BLaER1 treated with 17β-estradiol and CSF1 and Interleukin-3, amounts not matched to agents 10 nM and 100 nM (cell line): ENCODE data around the gene SLX9.

Experiments used
- H3K27ac ChIP-seq, 11 experiments: shearing (Covaris generic); formaldehyde crosslinking; 2 replicates each; pipeline ENCODE4 v1.8.1; 2022
- H3K27me3 ChIP-seq, 11 experiments: shearing (Covaris generic); formaldehyde crosslinking; 2 replicates each; pipeline ENCODE4 v1.8.1; 2022
- H3K36me3 ChIP-seq, 11 experiments: shearing (Covaris generic); formaldehyde crosslinking; 2 replicates each; pipeline ENCODE4 v1.8.1; 2022
- H3K4me1 ChIP-seq, 10 experiments: shearing (Covaris generic); formaldehyde crosslinking; 2 replicates each; pipeline ENCODE4 v1.8.1; 2022
- H3K4me2 ChIP-seq, 11 experiments: shearing (Covaris generic); formaldehyde crosslinking; 2 replicates each; pipeline ENCODE4 v1.8.1; 2022
- H3K4me3 ChIP-seq, 10 experiments: shearing (Covaris generic); formaldehyde crosslinking; 2 replicates each; pipeline ENCODE4 v1.8.1; 2022
- H3K9ac ChIP-seq, 11 experiments: shearing (Covaris generic); formaldehyde crosslinking; 2 replicates each; pipeline ENCODE4 v1.8.1; 2022
- H3K9me3 ChIP-seq, 11 experiments: shearing (Covaris generic); formaldehyde crosslinking; replicated peaks in 1 of 11; 2 replicates each; pipeline ENCODE4 v1.8.1; 2022
- H4K20me1 ChIP-seq, 11 experiments: shearing (Covaris generic); formaldehyde crosslinking; 2 replicates each; pipeline ENCODE4 v1.8.1; 2022
- Cebpa-rat ChIP-seq, 11 experiments: shearing (Covaris generic); IDR thresholded peaks; 2 replicates each; pipeline ENCODE4 v1.8.1; 2022

SLX9 gene

GRCh38 chr21:45017039-45017960 lies 77.5 kb downstream of the SLX9 start:
- peak overlapping the region in 2 of 11 experiments; percentile 73 to 77; a peak in 3 of 22 replicates for H3K27ac ChIP-seq

GRCh38 chr21:45018131-45019075 lies 78.6 kb downstream of the SLX9 start:
- no peak for TF ChIP-seq Cebpa-rat (IDR thresholded peaks at IDR 0.05)
- Histone ChIP-seq H3K4me2 (peak overlapping the region; percentile 92 to 100 (median 99)), H3K27me3 (peaks cover 0 to 67% (median 10%) of the 10 kb centered on the region in 11 experiments; a peak in 12 of 22 replicates), H4K20me1 (peaks cover 0 to 7% (median 0%) of the 10 kb centered on the region in 11 experiments; a peak in 1 of 22 replicates), H3K4me3 (peak overlapping the region; percentile 53 to 72 (median 62)), H3K9me3 (peaks cover 8 to 20% (median 15%) of the 10 kb centered on the region in 11 experiments), H3K4me1 (peaks cover 15 to 80% (median 66%) of the 10 kb centered on the region in 10 experiments), H3K9ac (peak overlapping the region; percentile 56 to 82 (median 66); a peak in 20 of 22 replicates), H3K36me3 (peaks cover 0 to 21% (median 0%) of the 10 kb centered on the region in 11 experiments; a peak in 8 of 22 replicates), H3K27ac (peak overlapping the region in 8 of 11 experiments; percentile 48 to 77 (median 68); a peak in 16 of 22 replicates)

More at GRCh38 chr21:45017039-45017960, 77.5 kb downstream of the SLX9 start:
- TF ChIP-seq Cebpa-rat (IDR thresholded peaks at IDR 0.05), result no peak
- Histone ChIP-seq H3K9me3 (peaks cover 0 to 9% (median 4%) of the 10 kb centered on the region in 11 experiments; a peak in 13 of 22 replicates), H3K27me3 (peaks cover 0 to 78% (median 10%) of the 10 kb centered on the region in 11 experiments; a peak in 12 of 22 replicates), H3K36me3 (peaks cover 0 to 12% (median 0%) of the 10 kb centered on the region in 11 experiments; a peak in 4 of 22 replicates), H3K4me3 (peak overlapping the region; percentile 53 to 72 (median 62); a peak in 16 of 20 replicates), H3K4me1 (peaks cover 20 to 91% (median 77%) of the 10 kb centered on the region in 10 experiments), H3K9ac (peak overlapping the region in 3 of 11 experiments; percentile 81 to 82 (median 81); a peak in 6 of 22 replicates), H3K4me2 (peak overlapping the region; percentile 92 to 100 (median 99)), H4K20me1 (peaks cover 0 to 13% (median 0%) of the 10 kb centered on the region in 11 experiments; a peak in 1 of 22 replicates)

GRCh38 chr21:45019076-45019886 lies 79.5 kb downstream of the SLX9 start:
- Histone ChIP-seq H3K9me3 (peaks cover 16 to 28% (median 23%) of the 10 kb centered on the region in 11 experiments), H3K27me3 (peaks cover 0 to 59% (median 10%) of the 10 kb centered on the region in 11 experiments; a peak in 12 of 22 replicates), H3K4me1 (peaks cover 12 to 71% (median 57%) of the 10 kb centered on the region in 10 experiments), H3K36me3 (peaks cover 0 to 26% (median 0%) of the 10 kb centered on the region in 11 experiments; a peak in 9 of 22 replicates), H3K9ac (peak overlapping the region in 5 of 11 experiments; percentile 16 to 50 (median 33); a peak in 3 of 22 replicates), H3K27ac (no peak overlapping the region), H3K4me3 (peak overlapping the region in 6 of 10 experiments; percentile 25 to 60 (median 34); a peak in 7 of 20 replicates), H3K4me2 (peak overlapping the region; percentile 61 to 82 (median 72)), H4K20me1 (0 out of 22 replicates have a peak, but pooled peaks cover 0 to 7% (median 0%) of the 10 kb centered on the region in 11 experiments)
- no peak for TF ChIP-seq Cebpa-rat (IDR thresholded peaks at IDR 0.05)

GRCh38 chr21:45019887-45020537 lies 80.2 kb downstream of the SLX9 start:
- Histone ChIP-seq H4K20me1 (0 out of 22 replicates have a peak, but pooled peaks cover 0 to 7% (median 0%) of the 10 kb centered on the region in 11 experiments), H3K4me3 (no peak overlapping the region), H3K4me2 (peak overlapping the region in 8 of 11 experiments; percentile 29 to 82 (median 76); a peak in 13 of 22 replicates), H3K9me3 (peaks cover 22 to 35% (median 29%) of the 10 kb centered on the region in 11 experiments), H3K4me1 (peaks cover 7 to 64% (median 50%) of the 10 kb centered on the region in 10 experiments), H3K27ac (no peak overlapping the region), H3K9ac (peak overlapping the region in 1 of 11 experiments; percentile 50; a peak in 1 of 22 replicates), H3K27me3 (peaks cover 0 to 51% (median 10%) of the 10 kb centered on the region in 11 experiments; a peak in 12 of 22 replicates), H3K36me3 (peaks cover 0 to 26% (median 0%) of the 10 kb centered on the region in 11 experiments; a peak in 9 of 22 replicates)
- TF ChIP-seq Cebpa-rat (IDR thresholded peaks at IDR 0.05), result no peak

GRCh38 chr21:45020629-45021427 lies 81.0 kb downstream of the SLX9 start:
- Histone ChIP-seq H3K9ac (no peak overlapping the region), H3K27me3 (peaks cover 0 to 43% (median 10%) of the 10 kb centered on the region in 11 experiments; a peak in 12 of 22 replicates), H3K4me1 (peaks cover 7 to 56% (median 42%) of the 10 kb centered on the region in 10 experiments), H3K4me2 (peak overlapping the region in 7 of 11 experiments; percentile 14 to 82 (median 81); a peak in 6 of 22 replicates), H3K4me3 (no peak overlapping the region), H4K20me1 (0 out of 22 replicates have a peak, but pooled peaks cover 0 to 6% (median 0%) of the 10 kb centered on the region in 11 experiments), H3K36me3 (peaks cover 0 to 26% (median 0%) of the 10 kb centered on the region in 11 experiments; a peak in 9 of 22 replicates), H3K9me3 (peaks cover 22 to 37% (median 29%) of the 10 kb centered on the region in 11 experiments), H3K27ac (no peak overlapping the region)
- TF ChIP-seq Cebpa-rat (IDR thresholded peaks at IDR 0.05), result no peak
